ENCODE measurements around the gene DGUOK.

The DGUOK gene

DNA sequence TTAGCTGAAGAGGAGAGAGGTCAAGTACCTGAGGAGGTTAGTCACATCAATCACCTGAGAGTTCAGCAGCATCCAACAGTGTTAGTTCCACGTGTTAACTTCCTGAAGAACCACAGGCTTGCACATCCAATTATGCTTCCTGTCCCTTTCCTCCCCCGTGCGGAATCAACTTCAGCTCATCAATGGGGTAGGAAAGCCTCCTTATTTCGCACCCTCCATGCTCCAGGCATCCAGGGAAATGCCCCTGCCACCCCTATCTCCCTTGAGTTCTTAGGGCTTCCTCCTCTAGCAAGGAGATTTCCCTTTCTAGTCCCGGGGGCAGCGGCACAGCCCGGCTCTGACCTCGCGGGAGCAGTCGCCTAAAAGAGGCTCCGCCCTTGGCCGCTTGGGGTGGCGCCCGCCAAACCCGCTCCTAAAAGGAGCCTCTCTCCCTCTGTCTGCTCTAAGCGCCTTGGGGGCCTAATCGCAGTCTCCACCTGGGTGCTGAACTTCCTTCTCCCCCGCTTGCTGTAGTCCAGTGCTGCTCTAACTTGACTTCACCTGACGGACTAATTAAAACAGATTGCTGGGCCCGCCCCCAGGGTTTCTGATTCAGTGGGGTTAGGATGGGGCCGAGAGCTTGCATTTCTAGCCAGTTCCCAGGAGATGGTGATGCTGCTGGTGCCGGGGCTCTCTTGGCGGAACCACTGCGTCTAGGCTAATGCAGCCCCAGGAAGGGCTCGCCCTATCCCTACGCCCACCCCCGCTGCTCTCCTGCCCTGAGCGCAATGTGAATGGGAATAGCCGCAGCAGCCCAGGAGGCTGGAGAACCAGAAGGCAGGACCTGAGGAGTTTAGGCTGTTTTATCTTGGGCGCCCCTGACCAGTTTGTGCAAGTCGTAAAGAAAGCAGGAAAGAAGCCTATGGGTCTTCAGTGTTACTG, 54.7 kb downstream of the DGUOK start:
- no peak for DNase-seq

DNA sequence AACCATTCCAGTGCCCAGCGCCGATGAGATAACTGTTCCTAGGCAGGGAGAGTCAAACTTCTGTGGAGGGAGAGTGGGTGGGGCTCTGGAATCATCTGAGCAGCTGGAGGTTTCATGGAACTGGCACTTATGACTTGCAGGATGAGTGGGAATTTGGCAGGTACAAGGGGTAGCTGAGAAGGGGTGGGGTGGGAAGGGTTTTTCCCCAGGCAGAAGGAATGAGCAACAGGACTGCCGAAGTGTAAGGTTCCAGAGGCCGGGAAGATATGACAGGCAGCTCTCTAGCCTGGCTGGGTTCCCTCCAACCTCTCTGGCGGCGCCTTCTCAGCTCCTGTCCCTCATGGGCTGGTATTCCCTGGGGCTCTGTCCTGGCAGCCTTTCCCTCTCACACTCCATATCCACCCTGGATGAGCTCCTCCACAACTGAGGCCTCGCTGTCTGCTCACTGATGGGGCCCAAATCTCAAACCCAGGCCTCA, 55.5 kb downstream of the DGUOK start:
- DNase-seq, result no peak

DNA sequence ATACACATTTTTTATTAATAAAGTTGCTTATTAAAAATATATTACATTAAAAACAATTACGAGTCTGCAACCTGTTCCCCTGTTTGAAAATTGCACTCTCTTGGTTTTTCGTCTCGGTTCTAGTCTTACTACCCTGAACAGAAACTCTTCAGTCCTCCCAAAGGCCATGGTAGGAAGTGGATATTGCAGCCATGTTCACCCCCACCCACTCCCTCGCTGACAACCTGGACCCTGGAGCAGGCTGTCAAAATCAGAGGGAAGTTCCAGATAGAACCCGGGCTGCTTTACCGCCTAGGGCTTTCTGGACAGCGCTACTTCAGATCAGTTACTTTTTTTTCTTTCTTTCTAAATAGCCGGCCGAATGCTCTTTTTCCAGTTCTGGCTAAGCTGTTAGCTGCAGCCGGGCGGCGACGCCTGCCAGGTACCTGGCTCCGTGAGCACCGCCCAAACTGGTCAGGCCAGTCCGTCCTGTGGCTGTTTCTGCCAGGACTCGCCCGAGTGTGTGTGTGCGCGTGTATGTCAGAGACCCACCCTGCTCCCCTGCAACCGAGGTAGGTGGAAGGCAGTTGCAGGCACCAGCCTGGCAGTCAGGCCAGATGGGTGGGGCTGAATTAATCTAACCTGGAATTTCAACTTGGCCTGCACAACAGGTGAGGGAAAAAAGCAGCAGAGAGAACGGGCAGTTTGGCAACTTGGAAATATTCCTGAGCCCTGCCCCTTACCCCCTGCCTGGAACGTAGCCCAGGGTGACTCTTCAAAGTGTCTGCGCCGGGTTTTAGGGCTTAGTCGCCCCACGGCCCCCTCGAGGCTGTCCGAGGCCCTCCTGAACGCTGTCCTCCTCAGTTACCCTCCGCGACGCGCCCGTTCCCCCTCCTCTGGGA, 56.9 kb downstream of the DGUOK start:
- no peak for DNase-seq

DNA sequence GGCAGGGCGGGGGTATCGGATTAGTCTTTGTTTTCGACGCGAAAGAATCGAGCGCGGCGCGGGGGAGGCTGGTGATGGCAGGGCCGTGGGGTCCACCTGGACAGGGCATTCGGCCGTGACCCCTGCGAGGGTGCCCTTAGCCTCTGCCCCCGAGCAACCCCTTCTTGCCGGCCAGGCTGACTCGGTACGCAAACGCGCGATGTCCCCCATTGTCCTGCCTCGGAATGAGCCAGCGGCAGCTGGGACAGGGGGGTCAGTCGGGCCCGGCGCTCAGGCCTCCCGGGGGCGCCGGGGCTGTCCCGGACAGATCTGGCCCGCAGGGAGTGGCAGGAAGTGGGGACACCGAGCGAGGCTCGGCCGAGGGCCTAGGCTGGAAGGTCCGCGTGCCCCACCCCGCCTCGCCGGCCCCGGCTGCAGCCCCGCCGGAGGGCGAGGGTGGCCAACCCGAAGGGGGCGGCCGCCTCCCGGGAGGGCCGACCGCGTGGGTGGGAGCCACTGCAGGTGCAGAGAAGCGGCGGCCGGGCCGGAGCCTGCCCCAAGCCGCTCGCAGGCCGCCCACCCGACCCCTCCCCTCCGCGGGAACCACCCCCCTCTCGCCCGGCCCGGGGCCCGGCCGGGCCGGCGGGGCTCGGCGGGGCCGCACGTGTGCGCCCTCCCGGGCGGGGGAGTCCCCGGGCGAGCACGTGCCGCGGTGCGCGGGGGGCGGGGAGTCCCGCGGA, 57.7 kb downstream of the DGUOK start, which contains the start of gene TET3:
TSS of gene TET3 (plus strand) at position 708 of the 719 bp plus-strand sequence. CDS start 1,494 bp downstream, outside the sequence.
- DNase-seq, result peak; percentile 74

DNA sequence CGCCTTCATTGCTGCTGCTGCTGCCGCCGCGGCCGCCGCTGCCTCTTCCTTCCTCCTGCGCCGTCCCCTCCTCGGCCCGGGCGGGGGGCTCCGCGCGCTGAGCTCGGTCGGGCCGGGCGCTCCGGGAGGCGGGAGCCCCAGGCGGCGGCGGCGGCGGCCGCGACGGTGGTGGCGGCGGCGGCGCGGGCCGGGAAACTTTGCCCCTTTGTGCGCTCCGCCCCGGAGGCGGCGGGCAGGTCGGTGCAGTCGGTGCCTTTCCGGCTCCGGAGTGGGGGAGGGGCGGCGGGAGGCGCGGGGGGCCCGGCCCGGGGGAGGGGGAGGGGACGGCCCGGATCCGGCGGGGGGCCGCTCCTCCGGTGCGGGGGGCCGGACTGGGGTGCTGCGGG, 58.2 kb downstream of the DGUOK start:
- DNase-seq, result peak; percentile 70

DNA sequence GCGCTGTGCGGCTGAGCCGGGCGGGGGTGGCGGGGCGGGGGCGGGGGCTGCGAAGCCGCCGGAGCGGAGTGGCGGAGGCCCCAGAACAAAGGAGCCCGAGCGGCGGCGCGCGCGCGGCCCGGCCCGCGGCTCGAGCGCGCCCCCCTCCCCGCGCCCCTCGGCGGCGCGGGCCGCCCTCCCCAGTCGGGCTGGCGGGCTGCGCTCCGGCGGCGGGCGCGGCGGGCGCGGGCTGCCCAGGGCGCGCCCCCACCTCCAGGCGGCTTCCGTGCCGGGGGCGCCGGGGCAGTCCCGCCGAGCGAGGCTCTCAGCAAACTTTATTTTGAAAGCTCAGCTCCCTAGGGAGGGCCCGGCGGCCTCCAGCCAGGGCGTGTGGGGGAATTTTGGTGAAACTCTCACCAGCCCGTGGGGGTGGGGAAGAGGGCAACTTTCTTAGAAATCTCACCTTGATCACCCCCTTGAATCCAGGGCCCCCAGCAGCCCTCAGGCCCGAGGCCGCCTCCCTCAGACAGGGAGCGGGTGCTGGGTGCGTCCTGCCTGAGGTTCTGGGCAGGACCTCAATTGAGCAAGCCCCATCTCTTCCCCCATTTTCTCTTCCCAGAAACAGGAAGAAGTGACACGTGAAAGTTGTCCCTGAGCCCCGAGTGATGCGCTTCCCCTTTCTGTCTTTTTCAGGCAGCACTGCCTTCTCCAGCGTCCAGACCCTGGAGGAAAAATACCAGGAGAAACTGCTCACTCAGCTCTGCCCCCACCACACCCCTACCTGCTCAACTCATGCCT, 58.8 kb downstream of the DGUOK start:
- DNase-seq, result no peak

DNA sequence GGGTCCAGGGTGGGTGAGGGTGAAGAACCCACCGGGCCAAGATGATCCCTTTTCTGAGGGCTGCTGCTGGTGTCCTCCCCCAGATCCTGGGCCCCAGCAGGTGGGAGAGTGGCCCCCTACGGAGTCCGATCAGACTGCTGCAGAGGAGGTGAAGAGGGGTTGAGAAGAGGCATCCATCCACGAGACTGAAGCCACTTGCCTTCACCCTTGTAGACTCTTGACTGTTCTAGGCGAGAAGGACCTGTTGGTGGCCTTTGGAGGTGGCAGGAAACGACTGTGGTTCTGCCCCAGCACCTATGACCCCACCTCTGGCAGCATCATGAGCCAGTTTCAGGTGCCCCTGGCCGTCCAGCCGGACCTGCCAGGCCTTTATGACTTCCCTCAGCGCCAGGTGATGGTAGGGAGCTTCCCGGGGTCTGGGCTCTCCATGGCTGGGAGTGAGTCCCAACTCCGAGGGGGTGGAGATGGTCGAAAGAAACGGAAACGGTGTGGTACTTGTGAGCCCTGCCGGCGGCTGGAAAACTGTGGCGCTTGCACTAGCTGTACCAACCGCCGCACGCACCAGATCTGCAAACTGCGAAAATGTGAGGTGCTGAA, 59.5 kb downstream of the DGUOK start:
- DNase-seq, result no peak

DNA sequence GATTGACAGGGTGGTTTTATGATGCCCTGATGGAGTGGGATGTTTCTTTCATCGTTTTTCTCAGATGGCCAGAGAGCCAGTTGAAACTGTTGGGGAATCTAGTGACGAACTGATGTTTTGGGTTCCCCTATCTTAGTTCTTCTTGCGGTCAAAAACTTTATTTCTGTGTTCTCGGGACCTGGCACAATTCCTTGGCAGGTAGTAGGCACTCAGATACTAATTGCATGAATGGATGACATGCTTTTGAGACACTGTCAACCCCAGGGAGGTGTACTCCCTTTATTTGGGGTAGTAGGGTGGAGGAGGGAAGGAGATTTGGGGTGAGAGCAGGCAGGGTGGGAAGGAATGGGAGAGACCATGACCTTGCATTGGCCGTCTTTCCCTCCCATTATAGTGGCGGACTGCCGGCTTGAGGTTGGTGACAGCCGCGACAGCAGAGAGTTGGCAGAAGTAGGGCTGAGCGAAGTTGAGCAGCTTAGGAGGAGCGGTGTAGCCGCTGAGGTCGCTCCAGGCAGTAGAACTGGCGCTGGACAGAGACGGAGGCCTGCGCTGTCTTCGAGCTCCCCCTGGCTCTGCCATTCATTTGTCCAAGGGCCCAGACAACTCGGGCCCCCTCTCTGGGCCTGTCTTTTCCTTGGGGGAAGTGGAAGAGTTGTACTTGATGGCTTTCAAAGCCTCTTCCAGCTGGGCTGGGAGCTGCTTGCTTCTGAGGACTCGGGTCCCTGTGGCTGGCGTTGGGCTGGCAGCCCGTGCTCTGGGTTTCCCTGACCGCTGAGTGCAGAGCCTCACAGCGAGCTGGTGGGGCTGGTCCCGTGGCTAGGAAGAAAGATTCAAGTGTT, 60.6 kb downstream of the DGUOK start:
- DNase-seq, result no peak

DNA sequence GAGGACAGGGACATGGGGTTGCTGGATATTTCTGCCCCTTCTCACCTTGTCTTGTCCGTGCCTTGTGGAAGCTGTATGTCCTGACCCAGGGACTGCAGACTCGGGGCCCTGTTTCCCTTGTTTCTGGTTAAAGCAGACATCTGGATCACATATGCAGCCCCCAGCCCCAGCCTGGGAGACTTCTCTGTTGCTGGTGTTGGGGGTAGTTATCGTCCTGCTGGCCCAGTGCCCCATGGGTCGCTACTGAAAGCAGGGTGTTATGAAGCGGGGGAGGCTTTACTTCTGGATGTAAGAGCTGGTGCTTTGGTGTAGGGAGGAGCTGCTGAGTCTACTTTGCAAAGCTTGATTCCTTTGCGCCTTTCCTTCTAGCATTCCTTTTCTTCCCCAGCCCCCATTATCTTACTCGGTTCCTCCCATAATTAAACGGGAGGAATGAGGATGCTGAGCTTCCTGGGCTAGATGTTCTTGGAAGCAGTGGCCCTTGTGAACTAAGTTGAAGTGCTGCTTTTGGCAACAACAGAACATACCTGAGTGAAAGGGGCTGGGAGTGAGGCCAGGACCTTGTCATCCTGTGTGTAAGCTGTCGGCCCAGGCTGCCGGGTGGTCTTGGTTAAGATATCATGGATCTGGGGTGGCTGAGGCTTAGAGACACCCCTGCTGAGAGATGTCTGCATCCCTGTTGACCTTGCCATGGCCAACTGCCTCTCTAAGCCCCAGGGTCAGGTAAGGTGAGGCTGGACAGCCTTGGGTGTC, 61.4 kb downstream of the DGUOK start:
- no peak for DNase-seq

DNA sequence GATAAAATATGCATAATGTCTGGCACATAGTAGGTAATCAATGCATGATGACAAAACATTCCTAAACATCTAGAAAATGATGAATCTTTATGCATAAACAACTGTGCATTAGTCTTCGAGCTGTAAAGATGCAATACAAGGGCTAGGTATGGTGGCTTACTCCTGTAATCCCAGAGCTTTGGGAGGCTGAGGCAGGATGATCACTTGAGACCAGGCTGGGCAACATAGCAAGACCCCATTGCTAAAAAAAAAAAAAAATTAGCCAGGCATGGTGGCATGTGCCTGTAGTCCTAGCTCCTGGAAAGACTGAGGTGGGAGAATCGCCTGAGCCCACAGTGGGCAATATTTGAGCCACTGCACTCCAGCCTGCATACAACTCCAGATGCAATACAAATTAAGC, 63.3 kb downstream of the DGUOK start:
- no peak for DNase-seq

DNA sequence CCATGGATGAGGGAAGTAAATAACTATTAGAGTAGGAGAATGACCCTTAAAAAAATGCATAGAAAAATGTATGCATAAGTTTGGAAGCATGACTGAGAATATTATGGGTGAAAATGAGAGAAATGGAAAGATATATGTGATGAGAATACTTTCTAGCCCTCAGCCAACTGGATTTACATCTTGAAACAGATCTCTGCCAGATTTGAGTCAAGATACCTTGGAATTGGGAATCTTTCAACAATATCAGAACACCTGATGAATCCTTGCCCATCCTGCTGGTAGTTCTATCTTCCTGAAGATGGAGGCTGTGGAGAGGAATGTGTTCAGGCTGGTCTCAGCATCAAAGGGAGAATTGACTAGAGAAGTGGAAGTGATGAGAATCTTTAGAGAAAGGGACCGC, 63.9 kb downstream of the DGUOK start:
- DNase-seq, result no peak

DNA sequence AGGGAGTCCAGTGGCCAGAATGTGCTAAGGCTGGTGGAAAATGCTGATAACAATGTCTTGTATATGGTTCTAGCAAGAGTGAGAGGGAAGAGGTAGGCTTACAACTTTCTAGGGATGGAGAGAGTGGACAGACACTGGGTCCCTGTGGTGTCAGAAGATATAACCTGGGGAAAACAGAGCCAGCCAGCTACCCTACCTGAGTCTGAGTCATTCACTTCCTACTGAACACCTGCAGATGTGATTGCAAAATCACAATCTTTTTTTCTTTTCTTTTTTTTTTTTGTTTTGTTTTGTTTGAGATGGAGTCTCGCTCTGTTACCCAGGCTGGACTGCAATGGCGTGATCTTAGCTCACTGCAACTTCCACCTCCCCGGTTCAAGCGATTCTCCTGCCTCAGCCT, 65.4 kb downstream of the DGUOK start:
- no peak for DNase-seq

DNA sequence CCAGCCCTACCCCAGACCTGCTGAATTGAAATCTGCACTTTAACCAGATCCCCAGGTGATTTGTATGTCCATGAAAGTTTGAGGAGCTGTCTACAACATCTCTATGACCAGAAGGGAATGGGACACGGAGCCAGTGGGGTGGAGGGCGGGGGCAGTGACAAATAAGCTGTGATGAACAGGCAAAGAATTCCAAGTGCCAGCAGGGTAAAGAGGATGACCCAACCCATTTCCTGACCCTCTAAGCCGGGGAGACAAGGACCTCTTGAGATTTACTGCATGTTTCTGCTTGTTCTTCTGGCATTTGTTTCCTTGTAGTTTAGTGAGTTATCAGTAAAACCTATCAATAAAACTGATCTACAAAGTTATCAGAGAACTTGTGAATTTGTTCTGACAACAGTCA, 66.7 kb downstream of the DGUOK start:
- no peak for DNase-seq

DNA sequence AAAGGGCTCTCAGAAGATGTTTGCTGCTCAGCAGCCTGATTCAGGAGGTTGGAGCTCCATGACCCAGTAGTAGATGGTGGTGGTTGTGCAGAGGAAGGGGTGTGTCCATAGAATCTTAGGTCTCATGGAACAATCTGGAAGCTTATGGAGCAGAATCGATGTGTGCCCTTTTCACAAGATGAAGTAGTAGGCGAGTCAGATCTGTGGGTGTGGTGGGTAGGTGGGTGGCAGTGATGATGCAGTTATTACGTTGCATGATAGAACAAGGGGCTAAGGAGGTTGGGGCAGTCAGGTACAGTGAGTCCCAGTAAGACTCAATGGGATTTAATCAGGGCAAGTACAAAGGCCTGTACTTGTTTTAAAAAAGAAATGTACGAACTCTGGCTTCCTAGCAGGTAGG, 67.1 kb downstream of the DGUOK start:
- DNase-seq, result no peak

DNA sequence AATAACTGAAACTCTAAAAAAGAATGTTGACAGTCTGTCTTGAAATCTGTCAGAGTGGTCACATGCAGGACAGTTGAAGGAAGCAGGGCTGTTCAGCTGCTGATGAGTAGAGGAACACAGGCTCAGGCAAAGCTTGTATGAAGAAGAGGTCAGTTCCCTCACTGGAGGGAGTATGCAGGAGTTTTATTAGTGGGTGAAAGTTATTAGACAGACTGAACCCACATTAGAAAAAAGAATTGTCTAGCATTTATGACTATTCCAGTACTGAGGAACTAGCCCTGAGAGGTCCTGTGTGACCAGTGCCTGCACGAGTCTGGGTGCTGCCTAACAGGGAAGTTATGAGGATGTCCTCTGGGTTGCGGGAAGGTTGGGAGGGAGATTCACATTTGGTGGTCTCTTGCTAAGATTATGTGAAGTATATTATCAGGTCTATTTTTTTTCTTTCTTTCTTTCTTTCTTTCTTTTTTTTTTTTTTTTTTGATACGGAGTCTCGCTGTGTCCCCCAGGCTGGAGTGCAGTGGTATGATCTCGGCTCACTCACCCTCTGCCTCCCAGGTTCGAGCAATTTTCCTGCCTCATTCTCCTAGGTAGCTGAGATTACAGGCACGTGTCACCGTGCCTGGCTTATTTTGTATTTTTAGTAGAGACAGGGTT, 67.6 kb downstream of the DGUOK start:
- DNase-seq, result no peak

DNA sequence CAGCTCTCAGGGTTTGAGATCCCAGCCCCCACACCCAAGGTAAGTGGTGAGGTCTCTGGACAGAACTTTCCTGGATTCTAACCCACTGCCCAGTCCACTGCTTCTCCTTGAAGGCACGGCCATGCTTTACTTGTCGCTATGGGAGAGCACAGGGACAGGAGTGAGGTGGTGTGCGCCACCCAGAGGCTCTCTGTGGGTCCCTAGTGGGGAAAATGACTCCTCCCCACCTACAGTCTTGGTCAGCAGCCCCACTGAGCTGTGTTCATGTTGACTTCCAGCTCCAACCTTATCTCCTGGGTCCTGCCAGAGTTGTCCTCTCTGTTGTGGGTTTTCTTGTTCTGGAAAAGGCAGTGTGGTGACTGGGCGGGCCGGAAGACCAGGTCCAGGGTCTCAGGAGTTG, 69.1 kb downstream of the DGUOK start:
- DNase-seq, result no peak

DNA sequence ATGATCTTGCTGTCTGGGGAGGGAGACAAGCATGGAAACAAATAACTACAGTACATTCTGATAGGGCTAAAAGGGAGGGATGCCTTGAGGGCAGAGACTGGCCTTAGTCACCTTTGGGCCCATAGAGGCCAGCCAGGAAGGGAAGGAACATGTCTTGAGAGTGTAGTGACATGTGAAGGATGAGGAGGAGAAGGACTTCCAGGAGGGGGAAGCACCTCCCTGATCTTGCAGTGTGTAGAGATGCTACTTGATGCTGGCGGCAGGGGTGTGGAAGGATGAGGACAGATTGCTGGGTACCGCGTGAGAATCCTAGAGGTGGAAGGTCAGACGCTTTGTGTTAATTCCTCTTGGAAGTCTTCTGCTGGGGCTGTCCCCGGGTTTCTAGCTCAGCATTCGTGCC, 71.1 kb downstream of the DGUOK start:
- DNase-seq, result no peak

DNA sequence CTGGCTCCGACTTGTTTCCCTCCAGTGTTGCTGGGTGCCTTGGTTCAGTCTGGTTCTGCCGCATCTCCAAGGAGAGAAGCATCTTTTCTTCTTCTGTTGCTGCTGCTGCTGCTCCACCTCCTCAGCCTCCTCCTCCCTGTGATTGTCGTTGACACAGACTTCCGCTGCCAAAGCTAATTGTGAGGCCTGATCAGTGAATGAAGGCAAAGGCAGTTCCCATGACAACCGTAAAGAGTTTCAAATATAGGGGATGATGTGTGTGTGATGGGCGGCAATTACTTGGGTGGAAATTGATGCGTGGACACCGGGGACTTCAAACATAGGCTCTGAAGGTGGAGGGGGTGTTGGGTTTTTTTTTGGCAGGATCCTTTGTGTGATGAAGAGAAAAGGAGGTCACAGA, 71.8 kb downstream of the DGUOK start:
- no peak for DNase-seq

DNA sequence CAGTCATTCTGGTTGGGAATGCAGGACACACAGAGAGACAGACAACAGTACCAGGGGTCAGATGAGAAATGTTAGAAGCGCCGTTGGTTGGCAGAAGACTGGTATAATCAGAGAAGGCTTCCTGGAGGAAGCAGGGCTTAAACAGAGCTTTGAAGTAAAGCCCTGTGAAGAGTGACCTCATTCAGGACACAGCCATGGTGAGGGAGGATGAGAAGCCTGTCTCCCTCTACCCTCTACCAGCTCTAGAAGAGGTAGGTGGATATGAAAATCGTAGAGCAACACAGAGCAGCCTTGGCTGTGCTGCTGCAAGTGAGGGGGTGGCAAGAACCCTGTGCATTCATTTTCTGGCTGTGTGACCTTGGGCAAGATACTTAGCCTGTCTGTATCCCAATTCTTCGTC, 72.3 kb downstream of the DGUOK start:
- no peak for DNase-seq

All from right forelimb (tissue), 1 donor.